ENCODE data around the gene NTN5.
"Not testable (repeated sequence)": the region's sequence is repeated elsewhere in the genome, so short reads cannot be mapped to it uniquely, and the experiment has no call there.

NTN5 gene, protein sequence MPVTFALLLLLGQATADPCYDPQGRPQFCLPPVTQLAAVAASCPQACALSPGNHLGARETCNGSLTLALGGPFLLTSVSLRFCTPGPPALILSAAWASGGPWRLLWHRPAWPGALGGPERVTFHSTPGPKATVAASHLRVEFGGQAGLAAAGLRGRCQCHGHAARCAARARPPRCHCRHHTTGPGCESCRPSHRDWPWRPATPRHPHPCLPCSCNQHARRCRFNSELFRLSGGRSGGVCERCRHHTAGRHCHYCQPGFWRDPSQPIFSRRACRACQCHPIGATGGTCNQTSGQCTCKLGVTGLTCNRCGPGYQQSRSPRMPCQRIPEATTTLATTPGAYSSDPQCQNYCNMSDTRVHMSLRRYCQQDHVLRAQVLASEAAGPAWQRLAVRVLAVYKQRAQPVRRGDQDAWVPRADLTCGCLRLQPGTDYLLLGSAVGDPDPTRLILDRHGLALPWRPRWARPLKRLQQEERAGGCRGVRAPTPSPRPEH

DNA sequence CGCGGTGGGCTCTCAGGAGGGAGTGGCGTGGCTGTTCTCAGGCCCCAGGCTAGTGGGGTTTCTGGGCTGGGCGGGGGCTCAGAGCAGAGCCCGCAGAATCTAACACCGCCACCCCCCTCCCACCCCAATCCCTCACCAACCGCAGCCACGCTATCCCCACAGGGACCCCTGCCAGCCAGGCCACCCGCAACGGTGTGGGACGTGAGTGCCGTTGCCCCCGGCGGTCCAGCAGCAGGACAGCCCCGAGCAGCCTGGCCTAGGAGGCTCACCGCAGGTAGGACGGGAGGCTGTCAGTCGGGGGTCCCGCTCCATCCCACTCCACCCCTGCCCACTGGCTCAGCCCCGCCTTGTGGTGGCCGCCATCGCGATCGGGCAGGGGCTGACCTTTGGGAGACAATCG lies at the start of gene NTN5:
Gene NTN5 (minus strand): TSS at position 24 of the 400 bp plus-strand sequence. CDS start 2,031 bp downstream, outside the sequence.
- TF ChIP-seq, protein P1, sequence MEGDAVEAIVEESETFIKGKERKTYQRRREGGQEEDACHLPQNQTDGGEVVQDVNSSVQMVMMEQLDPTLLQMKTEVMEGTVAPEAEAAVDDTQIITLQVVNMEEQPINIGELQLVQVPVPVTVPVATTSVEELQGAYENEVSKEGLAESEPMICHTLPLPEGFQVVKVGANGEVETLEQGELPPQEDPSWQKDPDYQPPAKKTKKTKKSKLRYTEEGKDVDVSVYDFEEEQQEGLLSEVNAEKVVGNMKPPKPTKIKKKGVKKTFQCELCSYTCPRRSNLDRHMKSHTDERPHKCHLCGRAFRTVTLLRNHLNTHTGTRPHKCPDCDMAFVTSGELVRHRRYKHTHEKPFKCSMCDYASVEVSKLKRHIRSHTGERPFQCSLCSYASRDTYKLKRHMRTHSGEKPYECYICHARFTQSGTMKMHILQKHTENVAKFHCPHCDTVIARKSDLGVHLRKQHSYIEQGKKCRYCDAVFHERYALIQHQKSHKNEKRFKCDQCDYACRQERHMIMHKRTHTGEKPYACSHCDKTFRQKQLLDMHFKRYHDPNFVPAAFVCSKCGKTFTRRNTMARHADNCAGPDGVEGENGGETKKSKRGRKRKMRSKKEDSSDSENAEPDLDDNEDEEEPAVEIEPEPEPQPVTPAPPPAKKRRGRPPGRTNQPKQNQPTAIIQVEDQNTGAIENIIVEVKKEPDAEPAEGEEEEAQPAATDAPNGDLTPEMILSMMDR (IDR thresholded peaks at IDR 0.05): no peak
- no peak for TF ChIP-seq ZFX (IDR thresholded peaks at IDR 0.05; ENCODE audit: borderline replicate concordance)
- H3K27ac ChIP-seq: no peak within 1 kb of the TSS

DNA sequence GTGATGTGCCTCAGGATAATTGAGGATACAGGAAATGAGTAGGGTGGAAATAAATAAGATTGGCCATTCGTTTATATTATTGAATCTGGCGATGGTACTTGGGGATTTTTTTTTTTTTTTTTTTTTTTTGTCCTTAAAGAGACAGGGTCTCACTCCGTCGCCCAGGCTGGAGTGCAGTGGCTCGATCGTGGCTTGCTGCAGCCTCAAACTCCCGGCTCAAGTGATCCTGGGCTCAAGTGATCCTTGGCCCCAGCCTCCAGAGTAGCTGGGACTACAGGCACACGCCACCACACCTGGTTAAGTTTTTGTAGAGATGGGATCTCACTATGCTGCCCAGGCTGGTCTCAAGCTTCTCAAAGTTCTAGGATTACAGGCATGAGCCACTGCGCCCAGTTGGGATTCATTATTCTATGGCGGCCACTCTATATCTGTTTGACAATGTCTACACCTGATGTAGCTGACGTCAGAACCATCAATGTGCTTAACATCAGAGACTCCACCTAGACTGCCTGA lies 49.4 kb upstream of the NTN5 start:
- H3K27ac ChIP-seq: no peak overlapping the region
- TF ChIP-seq, protein P1 (IDR thresholded peaks at IDR 0.05): no peak
- no peak for TF ChIP-seq ZFX (IDR thresholded peaks at IDR 0.05; ENCODE audit: borderline replicate concordance)

DNA sequence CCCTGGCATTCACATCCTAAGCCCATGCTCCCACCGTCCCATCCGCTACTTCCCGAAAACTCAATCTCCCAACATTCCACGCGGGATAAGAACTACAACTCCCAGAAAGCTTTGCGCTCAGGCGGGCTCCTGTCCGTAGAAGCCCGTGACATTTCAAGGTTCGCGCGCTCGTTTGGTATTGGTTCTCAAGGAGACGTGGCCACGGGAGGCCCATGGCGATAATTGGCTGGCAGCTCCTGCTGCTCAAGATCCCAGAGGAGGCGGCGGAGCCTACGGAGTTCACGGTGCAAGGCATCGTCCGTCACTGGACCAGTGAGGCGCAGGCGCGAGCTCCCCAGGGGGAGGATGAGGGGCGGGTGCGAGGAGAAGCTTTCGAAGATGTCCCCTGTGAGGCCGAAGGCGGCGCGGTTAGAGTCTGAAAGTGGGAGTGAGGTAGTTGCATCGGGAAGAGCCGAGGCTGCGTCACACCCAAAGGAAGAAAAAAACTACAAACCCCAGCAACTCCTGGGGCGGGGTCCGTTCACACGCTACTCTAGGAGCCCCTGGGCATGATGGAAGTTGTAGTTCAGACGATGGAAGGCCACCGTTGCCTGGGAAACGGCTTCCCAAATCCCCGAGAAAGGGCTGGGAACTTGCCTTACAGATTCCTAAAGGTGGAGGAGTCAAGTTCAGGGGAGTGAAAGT lies 47.9 kb upstream of the NTN5 start:
- peak overlapping the region; percentile 75 for H3K27ac ChIP-seq
- no peak for TF ChIP-seq ZFX (IDR thresholded peaks at IDR 0.05; ENCODE audit: borderline replicate concordance)
- TF ChIP-seq, protein P1 (IDR thresholded peaks at IDR 0.05): no peak

DNA sequence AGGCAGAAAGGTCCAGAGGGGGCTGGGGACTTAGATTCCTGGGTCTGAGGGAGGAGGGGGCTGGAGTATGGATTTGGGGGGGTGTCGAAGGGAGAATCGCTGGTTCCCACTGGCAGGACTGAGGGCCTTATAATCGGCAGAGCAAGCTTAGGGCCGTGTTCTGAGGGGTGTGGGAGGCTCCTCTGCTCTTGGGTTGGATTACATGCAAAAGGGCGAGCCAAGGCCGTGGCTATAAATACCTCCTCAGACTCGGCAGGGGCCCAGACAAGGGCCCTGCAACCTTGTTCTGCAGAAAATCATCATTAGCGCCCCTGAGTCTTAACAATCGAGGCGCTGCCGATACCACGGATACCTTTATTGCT lies 47.4 kb upstream of the NTN5 start:
- peak overlapping the region; percentile 75 for H3K27ac ChIP-seq
- TF ChIP-seq ZFX (IDR thresholded peaks at IDR 0.05; ENCODE audit: borderline replicate concordance): no peak
- TF ChIP-seq, protein P1 (IDR thresholded peaks at IDR 0.05): no peak

DNA sequence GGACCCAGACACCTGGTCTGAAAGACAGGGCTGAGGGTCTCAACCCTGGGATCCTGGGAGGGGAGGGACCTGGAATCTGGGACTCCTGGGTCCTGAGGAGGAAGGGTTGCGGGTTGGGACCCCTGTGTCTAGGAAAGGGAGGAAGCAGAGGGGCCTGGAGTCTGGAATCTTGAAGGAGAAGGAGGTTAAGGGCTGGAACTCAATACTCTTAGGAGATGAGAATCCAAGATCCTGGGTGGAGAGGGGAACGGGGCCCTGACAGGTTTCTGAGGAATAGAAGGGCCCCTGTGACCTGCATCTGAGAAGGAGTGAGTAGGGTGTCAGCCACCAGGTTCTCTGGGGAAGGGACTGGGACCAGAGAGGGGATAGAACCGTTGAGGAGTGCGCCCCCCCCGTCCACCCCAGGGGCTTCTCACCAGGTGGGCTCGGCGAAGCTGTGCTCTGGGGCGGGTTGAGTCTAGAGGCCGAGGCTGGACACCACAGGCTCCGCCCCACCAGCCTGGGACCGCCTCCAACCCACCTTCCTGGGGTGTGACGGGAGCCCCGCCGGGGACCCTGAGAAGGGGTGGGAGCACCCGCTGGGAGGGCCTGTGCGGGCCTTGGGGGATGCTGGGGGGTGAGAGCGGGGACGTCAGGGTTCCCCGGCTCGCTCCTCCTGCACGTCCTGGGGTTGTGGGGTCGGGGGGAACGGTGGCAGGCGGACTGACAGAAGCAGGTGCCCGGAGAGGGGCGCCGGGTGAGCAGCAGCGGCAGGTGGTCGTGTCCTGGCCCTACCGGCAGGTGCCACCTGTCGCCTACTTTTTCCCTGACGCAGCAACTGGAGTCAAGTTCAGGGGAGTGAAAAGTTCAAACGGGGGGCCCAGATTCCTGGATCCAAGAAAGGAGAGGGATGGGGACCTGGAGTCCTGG lies 46.7 kb upstream of the NTN5 start, which contains the start of gene MAMSTR:
Gene MAMSTR (minus strand): TSS at position 463 of the 909 bp plus-strand sequence. CDS start 694 bp downstream, outside the sequence.
- TF ChIP-seq, protein P1 (IDR thresholded peaks at IDR 0.05): no peak
- peak within 1 kb of the TSS; percentile 75 for H3K27ac ChIP-seq

DNA sequence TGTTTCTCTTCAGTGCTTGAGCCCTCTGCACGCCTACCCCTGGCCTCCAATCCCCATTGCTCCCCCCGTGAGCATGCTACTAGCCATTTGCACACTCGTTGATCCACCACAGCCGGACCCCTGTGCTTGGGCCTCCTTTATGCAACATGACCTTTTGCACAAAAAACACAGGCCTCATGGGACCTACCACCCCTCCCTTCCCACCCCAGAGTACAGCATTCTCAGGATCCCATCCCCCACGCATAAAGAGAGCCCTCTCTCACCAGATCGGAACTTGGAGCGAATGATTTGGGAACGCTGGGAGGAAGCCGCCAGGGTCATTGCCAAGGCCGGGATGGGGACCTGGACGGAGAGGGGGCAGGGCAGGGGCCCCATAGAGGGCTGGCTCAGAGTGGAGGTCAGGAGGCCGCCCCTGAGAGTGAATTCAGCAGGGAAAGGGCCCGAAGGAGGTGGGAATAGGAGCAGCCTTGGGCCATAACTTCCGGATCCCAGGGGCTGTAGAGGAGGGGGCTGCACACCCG lies 46.0 kb upstream of the NTN5 start:
- no peak for TF ChIP-seq ZFX (IDR thresholded peaks at IDR 0.05; ENCODE audit: borderline replicate concordance)
- TF ChIP-seq, protein P1 (IDR thresholded peaks at IDR 0.05): no peak
- H3K27ac ChIP-seq: no peak overlapping the region

DNA sequence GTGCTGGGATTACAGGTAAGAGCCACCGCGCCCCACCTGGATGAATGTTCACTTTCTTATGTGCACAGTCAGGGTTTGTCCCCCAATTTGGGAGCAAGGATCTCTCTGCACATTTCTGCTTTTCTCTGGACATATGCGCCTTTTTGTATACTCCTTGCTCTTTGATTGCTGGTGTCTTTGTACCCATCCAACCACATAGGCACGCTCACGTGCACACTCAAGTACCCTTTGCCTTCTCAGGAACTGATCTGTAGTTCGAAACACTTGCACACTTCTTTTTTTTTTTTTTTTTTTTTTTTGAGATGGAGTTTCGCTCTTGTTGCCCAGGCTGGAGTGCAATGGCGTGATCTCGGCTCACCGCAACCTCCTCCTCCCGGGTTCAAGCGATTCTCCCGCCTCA lies 45.3 kb upstream of the NTN5 start:
- not testable (repeated sequence) for H3K27ac ChIP-seq
